ENCODE data around the gene PSAP. TPM values are rescaled to one million over a fixed set of nuclear protein-coding genes. Genes with fewer than 3 reads are reported as not detected.

Gene PSAP
- polyA plus RNA-seq, 1 donor from 2014 or later: 651 TPM

DNA sequence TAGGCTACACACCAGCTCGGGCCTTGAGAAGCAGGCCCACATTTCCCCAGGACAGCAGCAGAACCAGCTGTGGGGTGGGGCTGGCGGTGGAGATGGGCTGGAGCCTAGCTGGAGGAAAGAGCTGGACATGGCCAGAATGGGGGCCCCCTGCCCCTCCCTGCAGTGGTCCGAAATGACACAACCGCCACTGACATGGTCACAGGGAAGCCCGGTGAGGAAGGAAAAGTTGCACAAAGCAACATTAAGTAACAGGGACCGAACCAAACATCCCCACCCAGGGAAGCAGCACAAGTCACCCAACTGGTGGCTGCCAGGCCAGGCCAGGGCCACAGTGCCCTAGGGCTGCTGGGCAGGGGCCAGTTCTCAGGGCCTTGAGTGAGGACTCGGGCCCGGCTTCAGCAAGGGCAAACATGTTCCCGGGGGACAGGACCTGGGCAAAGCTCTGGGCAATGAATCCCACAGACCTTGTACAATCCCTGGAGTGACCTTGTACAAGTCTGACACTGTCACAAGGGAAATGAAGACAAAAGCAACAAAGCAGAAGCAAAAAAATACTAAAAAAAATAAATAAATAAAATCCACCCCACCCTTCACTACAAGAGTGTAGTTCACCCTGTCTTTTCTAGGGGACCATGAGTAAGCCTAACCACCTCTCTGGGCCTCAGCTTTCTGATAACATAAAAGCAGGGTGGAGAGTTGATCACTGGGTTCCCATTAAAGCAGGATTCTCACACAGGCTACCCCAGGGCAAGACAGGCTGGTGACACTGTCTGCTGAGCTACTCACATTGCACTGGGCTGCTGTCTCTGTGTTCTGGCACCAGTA lies 33.0 kb downstream of the PSAP start:
- no peaks in the 10 kb centered on the region for H3K36me3 ChIP-seq (ENCODE audit: insufficient read depth, low read length)
- no peaks in the 10 kb centered on the region for H3K79me2 ChIP-seq (replicated peaks; ENCODE audit: insufficient read depth, low read length)
- H2AFZ ChIP-seq (ENCODE audit: low read depth, low read length): no peak overlapping the region
- no peaks in the 10 kb centered on the region for H3K27me3 ChIP-seq (ENCODE audit: insufficient read depth, low read depth, low read length)
- TF ChIP-seq EP300 (conservative IDR thresholded peaks at IDR 0.05; ENCODE audit: poor library complexity, severe bottlenecking): no peak
- TF ChIP-seq POLR2AphosphoS5 (IDR thresholded peaks at IDR 0.05): no peak
- H3K9ac ChIP-seq (ENCODE audit: low read length): no peak overlapping the region
- H3K4me3 ChIP-seq (ENCODE audit: low read length): no peak overlapping the region
- no peaks in the 10 kb centered on the region for H3K9me3 ChIP-seq (ENCODE audit: low read length)
- no peak overlapping the region for H3K4me2 ChIP-seq (ENCODE audit: low read length)
- H4K20me1 ChIP-seq (ENCODE audit: insufficient read depth): no peaks in the 10 kb centered on the region
- no peak overlapping the region for H3K27ac ChIP-seq (ENCODE audit: low read length)
- no peaks in the 10 kb centered on the region for H3F3A ChIP-seq (ENCODE audit: insufficient read depth, low read length, poor library complexity, severe bottlenecking)
- no peaks in the 10 kb centered on the region for H3K9me2 ChIP-seq (ENCODE audit: insufficient read depth, low read length)

DNA sequence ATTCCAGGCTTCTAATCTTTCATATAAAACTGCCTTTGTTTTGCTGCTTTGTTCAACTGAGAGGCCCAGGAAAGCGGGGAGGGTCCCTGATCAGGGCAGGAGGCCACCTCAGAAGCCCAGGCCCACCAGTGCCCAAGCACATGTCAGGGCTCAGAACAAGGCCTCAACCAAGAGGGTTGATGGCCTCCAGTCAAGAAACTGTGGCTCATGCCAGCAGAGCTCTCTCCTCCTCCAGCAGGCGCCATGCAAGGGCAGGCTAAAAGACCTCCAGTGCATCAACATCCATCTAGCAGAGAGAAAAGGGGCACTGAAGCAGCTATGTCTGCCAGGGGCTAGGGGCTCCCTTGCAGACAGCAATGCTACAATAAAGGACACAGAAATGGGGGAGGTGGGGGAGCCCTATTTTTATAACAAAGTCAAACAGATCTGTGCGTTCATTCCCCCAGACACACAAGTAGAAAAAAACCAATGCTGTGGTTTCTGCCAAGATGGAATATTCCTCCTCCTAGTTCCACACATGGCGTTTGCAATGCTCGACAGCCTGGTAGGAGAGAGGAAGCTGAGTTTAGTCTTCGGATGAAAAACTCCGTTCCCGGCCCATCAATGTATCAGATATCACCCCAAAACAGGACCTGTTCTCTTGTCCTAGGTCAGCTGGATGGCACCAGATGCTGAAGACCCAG lies 34.0 kb downstream of the PSAP start:
- TF ChIP-seq EP300 (conservative IDR thresholded peaks at IDR 0.05; ENCODE audit: poor library complexity, severe bottlenecking) (no peak), MXI1 (conservative IDR thresholded peaks at IDR 0.05; ENCODE audit: poor library complexity, severe bottlenecking) (no peak), EZH2 (IDR thresholded peaks at IDR 0.05; ENCODE audit: borderline replicate concordance, insufficient read depth, low read length, poor library complexity, severe bottlenecking) (no peak), POLR2AphosphoS5 (IDR thresholded peaks at IDR 0.05) (no peak), TAF1 (IDR thresholded peaks at IDR 0.05; ENCODE audit: low read depth) (no peak), SMC3 (conservative IDR thresholded peaks at IDR 0.05; ENCODE audit: poor library complexity) (no peak), RAD21 (conservative IDR thresholded peaks at IDR 0.05) (no peak)
- TF ChIP-seq, protein P1, sequence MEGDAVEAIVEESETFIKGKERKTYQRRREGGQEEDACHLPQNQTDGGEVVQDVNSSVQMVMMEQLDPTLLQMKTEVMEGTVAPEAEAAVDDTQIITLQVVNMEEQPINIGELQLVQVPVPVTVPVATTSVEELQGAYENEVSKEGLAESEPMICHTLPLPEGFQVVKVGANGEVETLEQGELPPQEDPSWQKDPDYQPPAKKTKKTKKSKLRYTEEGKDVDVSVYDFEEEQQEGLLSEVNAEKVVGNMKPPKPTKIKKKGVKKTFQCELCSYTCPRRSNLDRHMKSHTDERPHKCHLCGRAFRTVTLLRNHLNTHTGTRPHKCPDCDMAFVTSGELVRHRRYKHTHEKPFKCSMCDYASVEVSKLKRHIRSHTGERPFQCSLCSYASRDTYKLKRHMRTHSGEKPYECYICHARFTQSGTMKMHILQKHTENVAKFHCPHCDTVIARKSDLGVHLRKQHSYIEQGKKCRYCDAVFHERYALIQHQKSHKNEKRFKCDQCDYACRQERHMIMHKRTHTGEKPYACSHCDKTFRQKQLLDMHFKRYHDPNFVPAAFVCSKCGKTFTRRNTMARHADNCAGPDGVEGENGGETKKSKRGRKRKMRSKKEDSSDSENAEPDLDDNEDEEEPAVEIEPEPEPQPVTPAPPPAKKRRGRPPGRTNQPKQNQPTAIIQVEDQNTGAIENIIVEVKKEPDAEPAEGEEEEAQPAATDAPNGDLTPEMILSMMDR (IDR thresholded peaks at IDR 0.05; ENCODE audit: poor library complexity, severe bottlenecking): no peak
- TF ChIP-seq, protein P2, sequence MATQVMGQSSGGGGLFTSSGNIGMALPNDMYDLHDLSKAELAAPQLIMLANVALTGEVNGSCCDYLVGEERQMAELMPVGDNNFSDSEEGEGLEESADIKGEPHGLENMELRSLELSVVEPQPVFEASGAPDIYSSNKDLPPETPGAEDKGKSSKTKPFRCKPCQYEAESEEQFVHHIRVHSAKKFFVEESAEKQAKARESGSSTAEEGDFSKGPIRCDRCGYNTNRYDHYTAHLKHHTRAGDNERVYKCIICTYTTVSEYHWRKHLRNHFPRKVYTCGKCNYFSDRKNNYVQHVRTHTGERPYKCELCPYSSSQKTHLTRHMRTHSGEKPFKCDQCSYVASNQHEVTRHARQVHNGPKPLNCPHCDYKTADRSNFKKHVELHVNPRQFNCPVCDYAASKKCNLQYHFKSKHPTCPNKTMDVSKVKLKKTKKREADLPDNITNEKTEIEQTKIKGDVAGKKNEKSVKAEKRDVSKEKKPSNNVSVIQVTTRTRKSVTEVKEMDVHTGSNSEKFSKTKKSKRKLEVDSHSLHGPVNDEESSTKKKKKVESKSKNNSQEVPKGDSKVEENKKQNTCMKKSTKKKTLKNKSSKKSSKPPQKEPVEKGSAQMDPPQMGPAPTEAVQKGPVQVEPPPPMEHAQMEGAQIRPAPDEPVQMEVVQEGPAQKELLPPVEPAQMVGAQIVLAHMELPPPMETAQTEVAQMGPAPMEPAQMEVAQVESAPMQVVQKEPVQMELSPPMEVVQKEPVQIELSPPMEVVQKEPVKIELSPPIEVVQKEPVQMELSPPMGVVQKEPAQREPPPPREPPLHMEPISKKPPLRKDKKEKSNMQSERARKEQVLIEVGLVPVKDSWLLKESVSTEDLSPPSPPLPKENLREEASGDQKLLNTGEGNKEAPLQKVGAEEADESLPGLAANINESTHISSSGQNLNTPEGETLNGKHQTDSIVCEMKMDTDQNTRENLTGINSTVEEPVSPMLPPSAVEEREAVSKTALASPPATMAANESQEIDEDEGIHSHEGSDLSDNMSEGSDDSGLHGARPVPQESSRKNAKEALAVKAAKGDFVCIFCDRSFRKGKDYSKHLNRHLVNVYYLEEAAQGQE (IDR thresholded peaks at IDR 0.05; ENCODE audit: borderline replicate concordance): no peak
- no peak overlapping the region for H2AFZ ChIP-seq (ENCODE audit: low read depth, low read length)
- no peak overlapping the region for H3K9ac ChIP-seq (ENCODE audit: low read length)
- no peaks in the 10 kb centered on the region for H3K36me3 ChIP-seq (ENCODE audit: insufficient read depth, low read length)
- no peaks in the 10 kb centered on the region for H3K9me2 ChIP-seq (ENCODE audit: insufficient read depth, low read length)
- no peak overlapping the region for H3K4me2 ChIP-seq (ENCODE audit: low read length)
- no peaks in the 10 kb centered on the region for H4K20me1 ChIP-seq (ENCODE audit: insufficient read depth)
- H3K4me3 ChIP-seq (ENCODE audit: low read length): no peak overlapping the region
- no peaks in the 10 kb centered on the region for H3K79me2 ChIP-seq (replicated peaks; ENCODE audit: insufficient read depth, low read length)
- H3K27me3 ChIP-seq (ENCODE audit: insufficient read depth, low read depth, low read length): no peaks in the 10 kb centered on the region
- no peaks in the 10 kb centered on the region for H3F3A ChIP-seq (ENCODE audit: insufficient read depth, low read length, poor library complexity, severe bottlenecking)
- no peaks in the 10 kb centered on the region for H3K9me3 ChIP-seq (ENCODE audit: low read length)
- H3K27ac ChIP-seq (ENCODE audit: low read length): no peak overlapping the region

Measured in neural cell (in vitro differentiated cells).